ENCODE measurements around the gene GRID1.
"Not testable (repeated sequence)": the region's sequence is repeated elsewhere in the genome, so short reads cannot be mapped to it uniquely, and the experiment has no call there.

The GRID1 gene

GRCh38 chr10:85851934-85852333 lies 514.7 kb downstream of the GRID1 start:
- no peak for DNase-seq

- no peak for DNase-seq
Observed at GRCh38 chr10:85851325-85851724, 515.3 kb downstream of the GRID1 start.

- no peak for DNase-seq
Observed at GRCh38 chr10:85850736-85851135, 515.9 kb downstream of the GRID1 start.

- no peak for DNase-seq
Observed at GRCh38 chr10:85849315-85849714, 517.3 kb downstream of the GRID1 start.

GRCh38 chr10:85848756-85849155 lies 517.8 kb downstream of the GRID1 start:
- no peak for DNase-seq

- no peak for DNase-seq
Observed at GRCh38 chr10:85847085-85847484, 519.5 kb downstream of the GRID1 start.

GRCh38 chr10:85838660-85839059 lies 527.9 kb downstream of the GRID1 start:
- DNase-seq = not testable (repeated sequence)

GRCh38 chr10:85832988-85833387 lies 533.6 kb downstream of the GRID1 start:
- no peak for DNase-seq

- DNase-seq = no peak
Observed at GRCh38 chr10:85831422-85831821, 535.2 kb downstream of the GRID1 start.

- no peak for DNase-seq
Observed at GRCh38 chr10:85826377-85826776, 540.2 kb downstream of the GRID1 start.

GRCh38 chr10:85811405-85811804 lies 555.2 kb downstream of the GRID1 start:
- no peak for DNase-seq

GRCh38 chr10:85810674-85811073 lies 555.9 kb downstream of the GRID1 start:
- no peak for DNase-seq

- DNase-seq = no peak
Observed at GRCh38 chr10:85795460-85795859, 571.1 kb downstream of the GRID1 start.

GRCh38 chr10:85794553-85794952 lies 572.0 kb downstream of the GRID1 start:
- no peak for DNase-seq

GRCh38 chr10:85792533-85792858 lies 574.1 kb downstream of the GRID1 start:
- DNase-seq = no peak

- DNase-seq = no peak
Observed at GRCh38 chr10:85791818-85792532, 574.6 kb downstream of the GRID1 start.

- no peak for DNase-seq
Observed at GRCh38 chr10:85789982-85790789, 576.4 kb downstream of the GRID1 start.

GRCh38 chr10:85789125-85789524 lies 577.5 kb downstream of the GRID1 start:
- DNase-seq = no peak

GRCh38 chr10:85788570-85788969 lies 578.0 kb downstream of the GRID1 start:
- DNase-seq = no peak

- no peak for DNase-seq
Observed at GRCh38 chr10:85787881-85788280, 578.7 kb downstream of the GRID1 start.

GRCh38 chr10:85787393-85787792 lies 579.2 kb downstream of the GRID1 start:
- no peak for DNase-seq

GRCh38 chr10:85786401-85786899 lies 580.1 kb downstream of the GRID1 start:
- no peak for DNase-seq

- no peak for DNase-seq
Observed at GRCh38 chr10:85784792-85785191, 581.8 kb downstream of the GRID1 start.

- no peak for DNase-seq
Observed at GRCh38 chr10:85781404-85781803, 585.2 kb downstream of the GRID1 start.
